GM11168 (cell line): ENCODE measurements around the gene FAM200B.

ENCODE experiments used
- in situ Hi-C: fragments of 300-500 bp; cut with MboI; formaldehyde crosslinking; loops from one replicate; pipeline ENCODE4 v1.12.0; 2022; ENCODE audit warnings: low sequenced_read_pairs; ENCODE audit not compliant: unreplicated experiment

Gene FAM200B

GRCh38 chr4:15694431-15694830 is 12.8 kb downstream of the FAM200B start:
- in situ Hi-C loops = no loop called here

GRCh38 chr4:15695240-15695699 is 13.6 kb downstream of the FAM200B start:
- in situ Hi-C loops = no loop called here

- in situ Hi-C loops = no loop called here
Measured at GRCh38 chr4:15695729-15696128, 14.1 kb downstream of the FAM200B start.

DNA sequence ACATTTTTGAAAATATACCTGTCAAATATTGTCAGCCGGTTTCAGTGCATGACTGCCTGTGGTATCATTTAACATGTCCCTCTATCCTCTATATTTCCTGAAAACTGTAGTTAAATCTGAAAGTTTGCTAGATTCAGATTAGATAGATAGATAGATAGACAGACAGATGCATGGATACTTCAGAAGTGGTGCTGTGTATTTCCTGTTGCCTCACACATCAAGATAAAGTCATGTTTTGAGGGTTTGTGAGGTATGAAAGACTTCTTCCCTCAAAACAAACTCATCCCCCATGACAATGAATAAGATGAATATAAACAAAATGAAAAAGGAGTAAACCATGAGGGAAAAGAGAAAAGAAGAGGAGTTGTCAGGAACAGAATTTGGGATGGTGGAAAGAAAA is 15.2 kb downstream of the FAM200B start:
- in situ Hi-C loops = no loop called here

DNA sequence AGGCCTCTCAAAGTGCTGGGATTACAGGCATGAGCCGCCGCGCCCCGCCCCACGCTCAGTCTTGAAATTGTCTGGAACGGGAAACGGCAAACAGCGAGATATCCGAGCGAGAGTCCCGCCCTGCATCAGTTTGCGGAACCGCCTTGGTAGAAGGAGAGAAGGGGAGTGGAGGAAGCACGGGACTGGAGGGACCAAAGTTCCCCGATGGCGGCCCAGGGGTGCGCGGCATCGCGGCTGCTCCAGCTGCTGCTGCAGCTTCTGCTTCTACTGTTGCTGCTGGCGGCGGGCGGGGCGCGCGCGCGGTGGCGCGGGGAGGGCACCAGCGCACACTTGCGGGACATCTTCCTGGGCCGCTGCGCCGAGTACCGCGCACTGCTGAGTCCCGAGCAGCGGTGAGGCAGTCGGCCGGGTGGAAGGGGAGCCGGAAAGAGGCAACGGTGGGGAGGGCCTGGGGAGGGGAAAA is 21.3 kb downstream of the FAM200B start, which contains the start of gene BST1:
TSS of gene BST1 (plus strand) at position 125 of the 463 bp plus-strand sequence. CDS start at position 205, 80 bp downstream.
- in situ Hi-C loops = no loop called here

DNA sequence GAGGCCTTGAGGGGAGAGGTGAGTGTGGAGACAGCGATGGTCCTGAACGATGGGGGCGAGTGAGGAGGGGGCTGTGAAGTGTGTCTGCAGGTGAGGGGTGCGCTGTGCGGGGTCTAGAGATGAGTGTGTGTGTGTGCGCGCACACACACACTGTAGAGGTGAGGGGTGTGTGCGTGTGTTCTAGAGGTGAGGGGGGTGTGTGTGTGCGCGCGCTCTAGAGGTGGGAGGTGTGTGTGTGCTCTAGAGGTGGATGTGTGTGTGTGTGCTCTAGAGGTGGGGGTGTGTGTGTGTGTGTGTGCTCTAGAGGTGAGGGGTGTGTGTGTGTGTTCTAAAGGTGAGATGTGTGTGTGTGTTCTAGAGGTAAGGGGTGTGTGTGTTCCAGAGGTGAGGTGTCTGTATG is 21.8 kb downstream of the FAM200B start:
- in situ Hi-C loops = no loop called here

GRCh38 chr4:15704129-15704528 is 22.5 kb downstream of the FAM200B start:
- in situ Hi-C loops = no loop called here

DNA sequence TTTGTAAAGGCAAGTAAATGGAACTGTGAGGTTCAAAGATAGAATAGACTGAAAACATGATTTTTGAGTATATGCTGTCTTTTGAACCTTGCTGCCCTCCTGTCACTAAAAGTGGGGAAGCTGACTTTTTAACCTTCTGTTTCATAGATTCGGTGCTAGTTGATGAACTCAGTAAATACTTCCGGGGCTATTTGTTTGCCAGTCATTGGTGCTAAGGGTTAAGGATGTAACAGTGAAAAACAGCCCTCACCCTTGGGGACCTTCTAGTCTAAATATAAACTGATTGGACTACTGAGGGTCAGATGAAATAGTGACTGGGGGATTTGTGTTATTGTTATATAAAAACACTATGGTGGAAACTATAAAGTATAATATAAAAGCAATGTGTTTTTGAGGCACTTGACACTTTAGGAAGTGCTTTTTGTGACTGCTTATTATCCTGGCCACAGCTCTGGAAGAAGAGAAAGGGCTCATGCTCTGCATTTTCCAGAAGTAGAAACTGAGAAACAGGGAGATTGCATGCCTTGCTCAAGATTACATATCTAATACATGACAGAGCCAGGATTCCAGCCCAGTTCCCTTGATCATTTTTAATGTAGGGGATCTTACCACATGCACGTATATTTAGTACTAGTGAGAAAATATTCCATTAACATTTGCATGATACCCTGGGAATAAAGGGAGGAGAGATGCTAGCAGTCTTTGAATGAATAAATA is 25.2 kb downstream of the FAM200B start:
- in situ Hi-C loops = no loop called here

DNA sequence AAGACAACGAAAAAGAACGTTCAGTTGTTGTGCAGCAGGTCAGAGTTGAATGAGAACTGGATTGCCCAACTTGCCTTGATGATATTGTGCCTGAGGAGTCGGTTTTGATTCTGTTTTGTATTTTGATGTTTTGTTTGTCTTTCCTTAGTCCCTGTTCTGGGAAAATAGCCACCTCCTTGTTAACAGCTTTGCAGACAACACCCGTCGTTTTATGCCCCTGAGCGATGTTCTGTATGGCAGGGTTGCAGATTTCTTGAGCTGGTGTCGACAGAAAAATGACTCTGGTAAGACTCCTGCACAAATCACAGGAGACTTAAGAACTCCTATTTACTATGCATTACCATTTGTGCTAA is 25.7 kb downstream of the FAM200B start:
- in situ Hi-C loops = no loop called here

DNA sequence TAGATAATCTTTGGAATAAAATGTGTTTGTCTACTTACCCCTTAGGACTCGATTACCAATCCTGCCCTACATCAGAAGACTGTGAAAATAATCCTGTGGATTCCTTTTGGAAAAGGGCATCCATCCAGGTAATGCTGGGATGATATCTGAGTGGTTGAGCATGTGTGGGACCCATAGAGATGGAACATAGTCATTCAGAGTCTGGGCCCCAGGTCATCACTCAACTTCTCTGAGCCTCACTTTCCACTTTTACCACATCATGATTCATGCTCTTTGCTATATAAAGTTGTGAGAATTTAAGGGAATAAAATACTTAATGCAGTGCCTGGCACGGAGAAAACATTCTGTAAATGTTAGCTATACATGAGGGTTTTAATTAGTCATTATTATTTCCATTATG is 30.1 kb downstream of the FAM200B start:
- in situ Hi-C loops = loop anchor here (10.0 kb wide), 1 partner anchor 223 kb away; the partner anchor contains the start of gene FGFBP1

- in situ Hi-C loops = loop anchor here (10.0 kb wide), 1 partner anchor 223 kb away; the partner anchor contains the start of gene FGFBP1
Measured at GRCh38 chr4:15712214-15712613, 30.6 kb downstream of the FAM200B start.

DNA sequence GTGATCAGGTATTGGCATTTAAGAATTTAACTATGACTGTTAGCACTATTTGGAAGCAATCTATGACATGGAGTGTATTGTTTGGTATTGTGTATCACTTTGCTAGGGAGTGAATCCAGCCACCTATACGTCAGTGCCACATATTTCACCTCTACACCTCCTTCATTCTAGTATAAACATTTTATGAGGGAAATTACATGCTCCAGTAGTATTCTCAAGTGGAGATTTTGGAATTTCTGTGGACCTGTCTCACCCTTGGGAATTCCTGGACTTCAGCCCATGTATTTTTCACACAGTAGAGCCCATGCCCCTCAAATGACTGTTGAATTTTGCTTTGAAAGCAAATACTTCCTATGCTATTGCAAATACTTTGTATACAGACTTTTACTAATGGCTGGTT is 32.5 kb downstream of the FAM200B start:
- in situ Hi-C loops = loop anchor here (10.0 kb wide), 1 partner anchor 221 kb away; the partner anchor contains the start of gene FGFBP1

DNA sequence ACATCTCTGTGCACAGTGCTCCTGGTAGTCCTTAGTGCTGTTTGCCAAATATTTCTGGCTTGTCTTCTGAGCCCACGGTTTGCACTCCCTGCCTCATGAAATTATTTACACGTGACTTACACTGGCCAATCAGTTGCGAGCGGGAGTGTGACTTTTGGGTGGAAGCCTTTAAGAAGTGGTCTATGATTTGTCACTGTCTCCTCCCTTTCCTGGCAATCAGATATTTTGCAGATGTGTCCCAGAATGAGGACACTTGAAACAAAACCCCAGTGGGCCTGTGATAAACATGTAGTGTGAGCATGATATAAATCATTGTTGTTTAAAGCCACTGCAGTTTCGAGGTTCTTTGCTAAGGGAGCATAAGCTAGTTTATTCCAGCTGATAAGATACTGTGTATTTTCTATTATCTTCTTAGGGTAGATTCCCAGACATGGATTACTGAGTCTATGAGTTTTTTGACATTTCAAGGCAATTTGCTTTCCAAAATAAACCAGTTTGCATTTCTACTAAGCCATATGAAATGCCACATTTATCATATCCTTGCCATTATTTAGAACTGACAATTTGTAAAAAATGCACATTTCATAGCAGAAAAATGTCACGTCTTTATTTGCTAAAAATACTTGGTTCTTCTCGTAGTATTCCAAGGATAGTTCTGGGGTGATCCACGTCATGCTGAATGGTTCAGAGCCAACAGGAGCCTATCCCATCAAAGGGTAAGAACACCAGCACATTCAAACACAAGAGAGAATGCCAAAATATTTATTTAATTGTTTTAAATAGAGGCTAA is 33.2 kb downstream of the FAM200B start:
- in situ Hi-C loops = loop anchor here (10.0 kb wide), 1 partner anchor 220 kb away; the partner anchor contains the start of gene FGFBP1

DNA sequence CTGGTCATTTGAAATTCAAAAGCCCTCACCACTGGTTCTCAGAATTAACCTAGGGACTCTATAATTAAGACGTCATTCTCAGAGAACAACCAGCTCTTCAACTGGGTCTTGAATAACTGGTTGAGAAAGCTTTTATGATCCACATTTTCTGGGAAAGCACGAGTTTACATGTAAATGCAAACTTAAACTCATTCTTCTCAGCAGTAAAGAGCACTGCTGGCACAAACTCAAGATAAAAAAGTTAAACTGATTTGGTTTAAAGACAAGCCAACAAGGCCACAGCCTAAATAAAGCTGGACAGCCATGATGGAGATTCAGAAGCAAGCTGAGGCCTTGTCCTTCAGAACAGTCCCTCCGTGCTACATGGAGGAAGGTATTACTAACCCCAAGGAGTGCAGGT is 34.5 kb downstream of the FAM200B start:
- in situ Hi-C loops = loop anchor here (10.0 kb wide), 1 partner anchor 219 kb away; the partner anchor contains the start of gene FGFBP1

- in situ Hi-C loops = loop anchor here (10.0 kb wide), 1 partner anchor 218 kb away; the partner anchor contains the start of gene FGFBP1
Measured at GRCh38 chr4:15717086-15717485, 35.5 kb downstream of the FAM200B start.

- in situ Hi-C loops = loop anchor here (10.0 kb wide), 1 partner anchor 217 kb away; the partner anchor contains the start of gene FGFBP1
Measured at GRCh38 chr4:15717657-15718416, 36.2 kb downstream of the FAM200B start.

DNA sequence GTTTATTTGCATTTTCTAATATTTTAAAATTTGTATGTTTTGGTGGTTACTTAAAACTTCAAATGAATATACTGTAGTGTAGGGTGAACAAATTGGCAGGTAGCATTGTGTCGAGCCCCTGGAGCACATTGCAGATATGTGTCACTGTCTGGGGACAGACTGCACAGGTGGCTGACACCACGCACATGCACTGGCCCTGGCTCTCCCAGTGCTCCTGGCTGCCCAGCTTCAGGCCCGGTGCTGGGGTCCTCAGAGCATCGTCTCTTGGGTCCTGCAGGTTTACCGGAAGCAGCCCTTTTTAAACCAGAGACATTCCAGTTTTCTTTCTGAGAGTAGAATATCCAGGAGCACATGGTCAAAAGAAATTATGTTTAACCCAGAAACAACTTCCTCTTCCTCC is 36.8 kb downstream of the FAM200B start:
- in situ Hi-C loops = loop anchor here (10.0 kb wide), 1 partner anchor 216 kb away; the partner anchor contains the start of gene FGFBP1

DNA sequence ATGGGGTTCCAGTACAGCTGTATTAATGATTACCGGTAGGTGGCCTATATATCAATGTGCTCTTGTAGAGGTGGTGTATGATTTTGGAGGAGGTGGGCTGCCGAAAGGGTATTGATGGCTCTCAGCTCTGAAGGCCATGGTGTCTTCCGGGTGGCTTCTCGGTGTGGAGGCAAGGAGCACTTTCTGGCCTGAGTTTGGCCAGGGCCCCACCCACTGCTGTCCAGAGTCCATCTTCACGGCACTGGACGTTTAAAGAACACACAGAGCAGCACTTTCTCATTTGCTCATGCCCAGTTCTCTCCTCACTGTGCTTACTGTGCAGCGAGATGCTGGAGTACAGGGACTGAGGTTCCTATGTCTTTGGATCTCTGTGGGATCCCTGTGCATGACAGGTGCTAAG is 37.3 kb downstream of the FAM200B start:
- in situ Hi-C loops = loop anchor here (10.0 kb wide), 1 partner anchor 216 kb away; the partner anchor contains the start of gene FGFBP1

- in situ Hi-C loops = loop anchor here (10.0 kb wide), 1 partner anchor 215 kb away; the partner anchor contains the start of gene FGFBP1
Measured at GRCh38 chr4:15719506-15719905, 37.9 kb downstream of the FAM200B start.

DNA sequence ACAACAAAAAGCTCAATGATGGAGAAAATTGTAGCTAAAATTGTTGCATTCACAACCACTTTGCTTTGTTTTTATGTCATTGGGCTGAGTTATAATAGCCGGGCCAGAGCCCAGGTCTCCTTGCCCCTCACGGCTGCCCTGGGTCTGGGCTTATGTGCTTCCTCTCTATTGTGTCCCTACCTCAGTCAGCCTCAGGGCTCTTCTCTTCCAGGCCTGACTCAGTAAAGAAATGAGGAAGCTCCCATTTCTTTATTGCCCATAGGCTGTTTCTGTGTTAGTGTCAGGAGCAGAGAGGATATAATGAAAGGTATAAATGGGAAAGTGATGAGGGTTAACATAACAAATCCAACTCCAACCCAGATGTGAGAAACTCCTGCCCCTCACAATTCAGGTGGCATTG is 39.2 kb downstream of the FAM200B start:
- in situ Hi-C loops = no loop called here
